Inflammatory macrophage (primary cell): ENCODE measurements around the gene TRIM43.
"Not testable (repeated sequence)": the region's sequence is repeated elsewhere in the genome, so short reads cannot be mapped to it uniquely, and the experiment has no call there.

ENCODE experiments used
- DNase-seq, 2 donors: peaks; one replicate each; pipeline ENCODE4 v3.0.0-alpha.2; 2020 to 2022
- total RNA-seq, 18 experiments: gene quantifications; one replicate each; lab custom pipeline; 2026; ENCODE audit warnings: mixed read lengths in 6 of 18, inconsistent platforms in 2 of 18; lab: John Stamatoyannopoulos, UW

TRIM43 gene
- total RNA-seq: 0 reads per million in 18 experiments

DNA sequence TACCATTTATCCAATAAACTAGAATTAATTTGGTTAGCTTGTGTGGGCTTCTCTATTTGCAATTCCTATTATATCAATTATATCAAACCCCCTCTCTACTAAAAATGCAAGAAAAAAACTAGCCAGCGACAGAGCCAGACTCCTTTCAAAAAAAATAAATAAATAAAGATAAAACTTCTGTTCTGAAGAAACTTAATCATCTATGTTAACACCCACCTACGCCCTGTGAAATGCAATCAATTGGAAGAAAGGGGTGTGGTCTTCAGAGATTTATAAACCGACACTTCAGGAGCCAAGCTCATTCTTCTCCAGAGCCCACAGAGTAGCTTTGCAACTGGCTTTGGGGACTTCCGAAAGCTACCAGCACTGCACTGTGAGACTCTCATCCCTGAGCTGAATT lies at the start of gene TRIM43:
TRIM43 (plus strand) TSS at position 301 of the 400 bp plus-strand sequence. CDS start 2,023 bp downstream, outside the sequence.
- not testable (repeated sequence) for DNase-seq

DNA sequence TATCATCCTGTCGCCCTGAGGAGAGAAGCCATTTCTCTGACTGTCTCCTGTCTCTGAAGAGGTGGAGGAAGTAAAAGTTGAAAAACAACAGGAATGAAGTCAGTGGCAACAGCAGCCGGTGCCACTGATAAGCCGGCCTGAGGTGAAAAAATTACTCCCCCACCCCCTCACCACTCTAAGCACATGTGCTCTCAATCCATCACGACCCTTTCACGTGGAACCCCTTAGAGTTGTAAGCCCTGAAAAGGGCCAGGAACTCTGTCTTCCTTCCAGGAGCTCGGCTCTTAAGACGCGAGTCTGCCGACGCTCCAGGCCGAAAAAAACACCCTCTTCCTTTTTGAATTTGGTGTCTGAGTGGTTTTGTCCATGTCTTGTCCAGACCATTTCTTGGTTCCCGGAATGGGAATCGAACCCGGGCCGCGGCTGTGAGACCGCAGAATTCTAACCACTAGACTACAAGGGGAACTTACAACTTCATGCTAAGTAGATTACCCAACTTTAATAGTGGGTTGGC lies 40.7 kb upstream of the TRIM43 start:
- no peak for DNase-seq

GRCh38 chr2:95552911-95553310 lies 38.9 kb upstream of the TRIM43 start:
- no peak for DNase-seq

DNA sequence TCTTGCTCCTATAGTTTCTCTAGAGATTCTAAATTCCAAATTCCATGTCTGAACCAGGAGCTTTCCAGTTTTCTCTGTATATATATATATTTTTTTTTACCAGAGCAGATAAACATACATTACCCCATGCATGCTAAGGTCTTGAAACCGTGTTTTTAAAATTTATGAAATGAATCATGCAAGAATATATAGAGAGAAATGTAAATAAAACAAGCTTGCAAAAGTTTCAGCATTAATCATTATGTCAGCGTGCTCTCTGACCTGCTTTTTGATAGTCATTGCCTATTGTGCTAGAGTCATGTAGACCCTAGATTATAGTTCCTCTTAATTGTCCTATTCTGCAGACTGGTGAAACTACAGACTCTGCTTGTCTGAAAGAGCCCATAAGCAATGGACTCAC lies 22.6 kb upstream of the TRIM43 start:
- no peak for DNase-seq

- DNase-seq: no peak
Observed at GRCh38 chr2:95573866-95574265, 17.9 kb upstream of the TRIM43 start.

- no peak for DNase-seq
Observed at GRCh38 chr2:95574506-95574905, 17.3 kb upstream of the TRIM43 start.

- no peak for DNase-seq
Observed at GRCh38 chr2:95575857-95576256, 15.9 kb upstream of the TRIM43 start.

- DNase-seq: no peak
Observed at GRCh38 chr2:95578539-95578938, 13.3 kb upstream of the TRIM43 start.

- not testable (repeated sequence) for DNase-seq
Observed at GRCh38 chr2:95583545-95583944, 8.3 kb upstream of the TRIM43 start.

GRCh38 chr2:95584321-95584720 lies 7.5 kb upstream of the TRIM43 start:
- DNase-seq: not testable (repeated sequence)

DNA sequence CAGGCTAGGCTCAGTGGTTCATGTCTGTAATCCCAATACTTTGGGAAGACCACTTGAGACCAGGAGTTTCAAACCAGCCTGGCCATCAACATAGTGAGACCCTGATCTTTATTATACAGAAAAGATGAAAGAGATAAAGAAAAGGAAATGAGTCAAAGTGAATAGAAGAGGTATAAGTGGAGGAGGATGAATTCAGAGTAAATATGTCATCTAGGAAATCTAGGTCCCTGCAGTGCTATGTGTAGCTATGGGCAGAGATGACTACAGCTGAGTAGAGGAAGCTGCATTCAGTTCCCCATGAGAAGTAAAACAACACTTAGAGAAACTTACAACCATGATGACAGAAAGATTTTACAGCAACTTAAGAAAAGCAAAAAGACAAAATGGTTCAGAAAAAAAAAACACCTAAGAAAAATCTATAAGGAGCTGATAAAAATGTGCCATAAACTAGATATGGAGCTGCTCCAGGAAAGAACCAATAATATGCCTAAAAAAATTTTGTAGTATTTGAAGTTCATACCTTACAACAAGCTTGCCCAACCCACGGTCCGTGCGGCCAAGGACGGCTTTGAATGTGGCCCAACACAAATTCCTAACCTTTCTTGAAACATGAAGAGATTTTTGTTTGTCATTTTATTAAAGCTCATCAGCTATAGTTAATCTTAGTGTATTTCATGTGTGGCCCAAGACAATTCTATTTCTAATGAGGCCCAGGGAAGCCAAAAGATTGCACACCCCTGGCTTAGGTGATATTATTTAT lies 1.8 kb upstream of the TRIM43 start:
- not testable (repeated sequence) for DNase-seq

- not testable (repeated sequence) for DNase-seq
Observed at GRCh38 chr2:95592973-95593372, 1.2 kb downstream of the TRIM43 start.

- DNase-seq: not testable (repeated sequence)
Observed at GRCh38 chr2:95595012-95595411, 3.2 kb downstream of the TRIM43 start.

GRCh38 chr2:95601301-95601700 lies 9.5 kb downstream of the TRIM43 start:
- not testable (repeated sequence) for DNase-seq

DNA sequence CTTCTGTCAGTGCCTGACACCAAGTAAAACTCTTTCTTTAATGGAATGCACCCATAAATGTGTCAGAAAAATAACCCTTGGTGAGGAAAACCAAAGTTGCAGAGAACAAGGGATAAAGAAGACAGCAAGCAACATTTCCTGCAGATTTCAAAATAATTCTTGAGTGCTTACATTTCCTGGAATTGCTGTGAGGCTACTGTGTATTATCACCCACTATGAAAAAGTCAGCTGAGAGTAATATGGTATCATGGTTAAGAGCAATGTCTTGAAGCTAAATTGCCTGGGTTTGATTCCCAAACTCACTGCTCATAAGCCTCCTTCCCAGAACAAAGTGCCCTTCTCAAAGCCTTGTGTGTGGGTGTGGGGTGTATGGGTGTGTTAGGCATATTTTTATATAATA lies 10.3 kb downstream of the TRIM43 start:
- not testable (repeated sequence) for DNase-seq

DNA sequence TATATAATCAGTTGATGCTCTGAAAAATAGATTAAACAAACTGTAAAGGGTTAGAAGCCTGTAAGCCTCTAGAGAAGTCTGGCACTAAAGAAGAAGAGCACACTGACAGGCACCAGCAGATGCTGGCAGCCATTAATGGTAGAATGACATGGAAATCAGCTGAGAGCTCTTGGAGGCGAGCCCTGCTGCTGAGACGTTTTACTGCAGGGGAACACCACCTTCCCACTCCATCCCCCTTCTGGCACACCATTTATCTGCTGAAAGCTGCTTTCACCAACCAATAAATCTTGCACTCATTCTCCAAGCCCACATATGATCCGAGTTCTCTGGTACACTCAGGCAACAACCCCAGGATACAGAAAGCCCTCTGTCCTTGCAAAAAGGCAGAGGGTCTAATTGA lies 16.6 kb downstream of the TRIM43 start:
- DNase-seq: not testable (repeated sequence)

DNA sequence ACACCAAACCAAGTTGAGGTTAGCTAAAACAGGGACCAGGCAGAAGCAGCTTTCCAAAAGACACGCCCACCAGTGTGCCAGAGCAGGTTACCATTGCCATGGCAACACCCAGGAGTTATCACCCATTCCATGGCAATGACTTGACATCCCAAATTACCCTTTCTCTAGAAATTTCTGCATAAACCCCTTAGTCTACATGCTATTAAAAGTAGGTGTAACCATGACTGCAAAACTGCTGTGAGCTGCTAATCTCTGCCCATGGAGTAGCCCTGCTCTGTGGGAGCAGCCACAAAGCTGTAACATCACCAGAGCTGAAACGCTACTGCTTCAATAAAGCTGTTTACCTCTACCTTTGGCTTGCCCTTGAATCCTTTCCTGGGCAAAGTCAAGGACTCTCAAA lies 18.0 kb downstream of the TRIM43 start:
- DNase-seq: not testable (repeated sequence)

DNA sequence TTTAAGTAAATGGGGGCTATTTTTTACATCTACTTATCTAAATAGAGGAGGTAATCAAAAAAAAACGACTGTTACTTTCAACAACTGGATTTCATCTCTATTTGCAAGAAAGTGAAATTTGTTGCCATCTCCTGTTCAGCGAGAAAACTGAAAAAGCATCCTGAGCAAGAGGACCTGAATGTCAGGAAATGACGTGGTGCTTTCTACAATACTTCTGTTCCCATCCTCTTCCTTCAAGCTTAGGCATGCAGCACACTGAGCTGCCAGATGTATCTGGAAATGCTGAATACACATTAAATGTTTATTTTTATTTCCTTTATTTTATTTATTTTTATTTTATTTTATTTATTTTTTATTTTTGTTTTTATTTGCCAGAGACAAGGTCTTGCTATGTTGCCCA lies 21.2 kb downstream of the TRIM43 start:
- DNase-seq: not testable (repeated sequence)

DNA sequence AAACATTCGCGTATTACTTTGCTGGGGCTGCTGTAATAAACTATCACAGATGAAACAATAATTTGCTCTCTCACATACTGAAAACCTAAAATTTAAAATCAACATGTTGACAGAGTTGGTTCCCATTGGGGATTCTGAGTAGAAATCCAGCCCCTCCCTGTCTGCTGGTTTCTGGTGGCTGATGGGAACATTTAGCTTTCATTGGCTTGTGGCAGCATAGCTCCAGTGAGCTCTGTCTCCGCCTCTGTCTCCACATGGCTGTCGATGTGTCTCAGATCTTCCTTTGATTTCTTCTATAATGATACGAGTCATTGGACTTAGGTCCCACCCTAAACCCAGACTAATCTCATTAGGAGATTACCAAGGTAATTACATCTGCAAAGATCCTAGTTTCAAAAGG lies 30.9 kb downstream of the TRIM43 start:
- DNase-seq: not testable (repeated sequence)

- DNase-seq: not testable (repeated sequence)
Observed at GRCh38 chr2:95630987-95631386, 39.2 kb downstream of the TRIM43 start.

GRCh38 chr2:95633626-95634259 lies 41.9 kb downstream of the TRIM43 start:
- DNase-seq: not testable (repeated sequence)

GRCh38 chr2:95640515-95641288 lies 48.9 kb downstream of the TRIM43 start:
- not testable (repeated sequence) for DNase-seq

- not testable (repeated sequence) for DNase-seq
Observed at GRCh38 chr2:95641289-95641575, 49.4 kb downstream of the TRIM43 start.
